K562 (cell line): ENCODE measurements around the gene ANKS1B. TPM values are rescaled to one million over a fixed set of nuclear protein-coding genes. Genes with fewer than 3 reads are reported as not detected.

Experiments
- ATAC-seq: fragments of 200-7000 bp; cut with Tn5 transposase; 3 replicates; pipeline ENCODE4 v1.9.1; 2020; ENCODE audit warnings: moderate library complexity
- BruUV-seq: library from RNA; stranded (reverse); fragments of 400-500 nt; replicated peaks from 2 replicates; lab custom pipeline; 2021; lab: Mats Ljungman, UMichigan
- CTCF ChIA-PET: fragments of 300-600 bp; formaldehyde crosslinking; extraction: SDS; loops from one replicate; lab custom pipeline; 2021; ENCODE audit warnings: low intra/inter-chr PET ratio; lab: Yijun Ruan, JAX
- POLR2A ChIA-PET: fragments of 300-600, 350-650 bp; sonication (Branson Sonifier 250); formaldehyde crosslinking; extraction: SDS; loops from one replicate; lab custom pipeline; 2021; ENCODE audit warnings: antibody characterized with exemption, inconsistent platforms; lab: Yijun Ruan, JAX
- DNase-seq, 4 experiments: peaks; one replicate each; pipeline versions ENCODE4 v3.0.0 to v3.0.0-alpha.2; 2011 to 2018; ENCODE audit warnings: low spot score in 3 of 4, mixed read lengths in 3 of 4; ENCODE audit errors: extremely low read depth in 1 of 4
- FAIRE-seq: peaks from 2 replicates; lab custom pipeline; 2011; peaks lifted over from hg19 to GRCh38; lab: Jason Lieb, UNC
- H2AFZ ChIP-seq: 2 replicates; pipeline ENCODE4 v1.6.0; 2011; ENCODE audit warnings: low read depth, low read length, control low read depth, inconsistent platforms
- H3K27ac ChIP-seq: fragments of 200-600 bp; 3 replicates; pipeline ENCODE4 v1.8.0; 2011; ENCODE audit warnings: low read depth, mild to moderate bottlenecking, control low read depth, inconsistent platforms, low read length, moderate library complexity, mixed read lengths; ENCODE audit errors: extremely low read depth
- H3K27me3 ChIP-seq, 2 experiments: fragments of 300-600 bp in 1 of 2; 2 replicates in 1 of 2; 3 replicates in 1 of 2; pipeline versions ENCODE4 v1.6.0 to v1.8.0; 2011; ENCODE audit warnings: inconsistent platforms in 2 of 2, low read length in 2 of 2, mild to moderate bottlenecking in 1 of 2, mixed read lengths in 1 of 2, moderate library complexity in 1 of 2; ENCODE audit not compliant: control insufficient read depth in 2 of 2, insufficient read depth in 2 of 2
- H3K36me3 ChIP-seq: fragments of 300-600 bp; 3 replicates; pipeline ENCODE4 v1.8.0; 2011; ENCODE audit warnings: mild to moderate bottlenecking, low read length, inconsistent platforms; ENCODE audit not compliant: control insufficient read depth, insufficient read depth
- H3K4me1 ChIP-seq, 2 experiments: fragments of 200-600 bp in 1 of 2; replicated peaks in 1 of 2; 2 replicates in 1 of 2; 3 replicates in 1 of 2; pipeline versions ENCODE4 v1.5.1 to v1.8.0; 2011; ENCODE audit warnings: inconsistent platforms in 2 of 2, low read length in 2 of 2, mild to moderate bottlenecking in 1 of 2, mixed read lengths in 1 of 2, moderate library complexity in 1 of 2; ENCODE audit not compliant: control insufficient read depth in 2 of 2, insufficient read depth in 2 of 2
- H3K4me2 ChIP-seq: 2 replicates; pipeline ENCODE4 v1.6.1; 2011; ENCODE audit warnings: low read length, control low read depth, inconsistent platforms, mixed read lengths; ENCODE audit not compliant: insufficient read depth
- H3K4me3 ChIP-seq: fragments of 200-600 bp; sonication (generic), shearing (Covaris generic); 2 replicates; pipeline ENCODE4 v1.5.1; 2016; ENCODE audit warnings: control low read depth, inconsistent platforms
- H3K79me2 ChIP-seq: fragments of 200-600 bp; 3 replicates; pipeline ENCODE4 v1.8.0; 2011; ENCODE audit warnings: low read length, inconsistent platforms; ENCODE audit not compliant: control insufficient read depth, insufficient read depth
- H3K9ac ChIP-seq, 2 experiments: 2 replicates each; pipeline versions ENCODE4 v1.6.0 to v1.6.1; 2011; ENCODE audit warnings: low read depth in 2 of 2, low read length in 2 of 2, control low read depth in 1 of 2, inconsistent platforms in 1 of 2, mild to moderate bottlenecking in 1 of 2, mixed read lengths in 1 of 2; ENCODE audit not compliant: insufficient read depth in 1 of 2
- H3K9me1 ChIP-seq: one replicate; pipeline ENCODE4 v1.6.0; 2011; ENCODE audit warnings: inconsistent platforms, mild to moderate bottlenecking, low read length, moderate library complexity; ENCODE audit not compliant: control insufficient read depth, insufficient read depth
- H3K9me3 ChIP-seq: replicated peaks from 2 replicates; pipeline ENCODE4 v1.5.1; 2011; ENCODE audit warnings: low read depth, low read length, inconsistent platforms; ENCODE audit not compliant: control insufficient read depth, insufficient read depth
- H4K20me1 ChIP-seq: replicated peaks from 2 replicates; pipeline ENCODE4 v1.6.1; 2011; ENCODE audit warnings: low read length, inconsistent platforms, mixed read lengths; ENCODE audit not compliant: control insufficient read depth, insufficient read depth
- ARNT ChIP-seq, 2 experiments: fragments of 450-650 bp; IDR thresholded peaks; 2 replicates each; pipeline ENCODE4 v1.6.1; 2016; ENCODE audit warnings: mild to moderate bottlenecking in 1 of 2
- CTCFL ChIP-seq: IDR thresholded peaks from 2 replicates; pipeline ENCODE4 v1.6.1; 2011; ENCODE audit warnings: borderline replicate concordance, low read depth, mild to moderate bottlenecking, moderate library complexity, low read length; ENCODE audit not compliant: insufficient read depth, poor library complexity, severe bottlenecking
- DIDO1 ChIP-seq: fragments of 450-650 bp; IDR thresholded peaks from 2 replicates; pipeline ENCODE4 v1.6.1; 2016; ENCODE audit warnings: low read depth, missing biosample characterization, missing genetic modification characterization
- HOXB6 ChIP-seq: fragments of 250-450 bp; sonication (Bioruptor Pico); IDR thresholded peaks from 2 replicates; pipeline ENCODE4 v1.5.1; 2022; ENCODE audit warnings: mild to moderate bottlenecking, borderline replicate concordance
- KLF10 ChIP-seq: fragments of 250-450 bp; sonication (Bioruptor Pico); IDR thresholded peaks from 2 replicates; pipeline ENCODE4 v1.6.1; 2021; ENCODE audit warnings: matching md5 sums
- MLLT1 ChIP-seq, 2 experiments: fragments of 450-650 bp; IDR thresholded peaks; 2 replicates each; pipeline ENCODE4 v1.6.1; 2016
- NCOA1 ChIP-seq: fragments of 450-650 bp; IDR thresholded peaks from 2 replicates; pipeline ENCODE4 v1.6.1; 2016; ENCODE audit warnings: low read depth
- NEUROD1 ChIP-seq: fragments of 150-350 bp; IDR thresholded peaks from 2 replicates; pipeline ENCODE4 v1.6.1; 2014; ENCODE audit warnings: borderline replicate concordance, low read length, low read depth; ENCODE audit not compliant: partially characterized antibody
- PRMT5 ChIP-seq: sonication (generic); formaldehyde crosslinking; IDR thresholded peaks from 2 replicates; pipeline ENCODE4 v1.5.0; 2020; ENCODE audit warnings: missing genetic modification reagents
- PRPF4 ChIP-seq: fragments of 200-400 bp; formaldehyde crosslinking; IDR thresholded peaks from one replicate; pipeline ENCODE4 v1.6.1; 2017; ENCODE audit warnings: low read length, low read depth, mild to moderate bottlenecking; ENCODE audit not compliant: insufficient read depth, poor library complexity, severe bottlenecking
- SMAD1 ChIP-seq: fragments of 150-350 bp; IDR thresholded peaks from 2 replicates; pipeline ENCODE4 v1.6.1; 2014; ENCODE audit warnings: low read length, low read depth; ENCODE audit not compliant: partially characterized antibody
- TAF15 ChIP-seq: fragments of 200-400 bp; formaldehyde crosslinking; IDR thresholded peaks from 2 replicates; pipeline ENCODE4 v1.6.1; 2017; ENCODE audit warnings: mild to moderate bottlenecking, low read depth, low read length, moderate library complexity
- ZNF121 ChIP-seq: sonication (generic); formaldehyde crosslinking; conservative IDR thresholded peaks from 2 replicates; pipeline ENCODE4 v1.8.0; 2022; ENCODE audit warnings: missing genetic modification reagents
- ZNF780A ChIP-seq: fragments of 250-450 bp; sonication (Bioruptor Pico); IDR thresholded peaks from 2 replicates; pipeline ENCODE4 v1.5.0; 2021; ENCODE audit warnings: mild to moderate bottlenecking
- WGBS: fragments of 100-300 bp; shearing (Covaris generic); methylation state at CpG from one replicate; pipeline ENCODE4 v1.1.6; 2016; ENCODE audit warnings: low coverage, mixed read lengths; ENCODE audit not compliant: insufficient coverage; ENCODE audit errors: missing lambda C conversion rate; 5-methylcytosine and 5-hydroxymethylcytosine counted together
- in situ Hi-C: fragments of 300-500 bp; cut with MboI; formaldehyde crosslinking; loops from 4 replicates; pipeline ENCODE4 v1.15.0; 2018; ENCODE audit warnings: inconsistent platforms, mixed read lengths
- intact Hi-C: fragments of 100-400 bp; cut with micrococcal nuclease; formaldehyde crosslinking; loops from 2 replicates; pipeline ENCODE4 v1.14.2; 2022
- polyA plus RNA-seq, 8 experiments: library from polyadenylated mRNA; depleted of rRNA in 4 of 8; stranded (reverse) in 5 of 8; unstranded in 3 of 8; fragments of >200 nt; fragmentation: Nextera tagmentation in 2 of 8; fragmentation: Illumina TruSeq in 1 of 8; extraction: Ambion mirVana in 2 of 8; extraction: Trizol in 1 of 8; gene quantifications; 2 replicates each; pipeline versions ENCODE4 v1.2.1 to v1.2.3, GENCODE V29; 2011 to 2014; ENCODE audit warnings: inconsistent platforms in 1 of 8, missing spikeins in 1 of 8
- total RNA-seq, 7 experiments: library from RNA; depleted of rRNA in 6 of 7; stranded (reverse); fragments of >200 nt in 6 of 7; fragmentation: Illumina TruSeq in 2 of 7; extraction: Trizol in 2 of 7; gene quantifications; 2 replicates each; pipeline versions ENCODE4 v1.2.1 to v1.2.3, GENCODE V29; 2011 to 2021; ENCODE audit warnings: low replicate concordance in 1 of 7

Gene ANKS1B
- total and polyA plus RNA-seq, 9 of the 15 experiments (the other 6 are each of a cell fraction or from before 2014, with no cell fraction given), result 0.04 to 0.47 (median 0.28) TPM; not detected in 4

GRCh38 chr12:98893126-98893674 lies 1091.5 kb downstream of the ANKS1B start (continued):
- no peak for TF ChIP-seq CTCFL
- no peak for TF ChIP-seq NCOA1
- TF ChIP-seq PRPF4, result no peak
- TF ChIP-seq ZNF780A (CRISPR knock-in tag), result no peak
- no peak for TF ChIP-seq NEUROD1
- TF ChIP-seq ZNF121 (CRISPR knock-in tag), result no peak
- no peak for TF ChIP-seq SMAD1
- TF ChIP-seq, all 486 proteins: peak for 0

- Histone ChIP-seq H3K9me3 (no peaks in the 10 kb centered on the region), H3K9me1 (no peaks in the 10 kb centered on the region), H3K9ac (no peak overlapping the region), H3K4me3 (no peak overlapping the region), H3K4me1 (no peaks in the 10 kb centered on the region), H2AFZ (no peak overlapping the region), H3K27ac (no peak overlapping the region), H3K36me3 (no peaks in the 10 kb centered on the region), H4K20me1 (no peaks in the 10 kb centered on the region), H3K4me2 (no peak overlapping the region), H3K27me3 (peaks cover 0 to 2% of the 10 kb centered on the region in 2 experiments; a peak in 1 of 5 replicates), H3K79me2 (no peaks in the 10 kb centered on the region)
- BruUV-seq, result no TSS peak
- intact Hi-C loops (loop anchor here (5.0 kb wide), 1 partner anchor 112 kb away; no protein-coding TSS in a partner anchor), in situ Hi-C loops (no loop called here)
- FAIRE-seq (no peak), ATAC-seq (no peak), DNase-seq (no peak)
- CTCF ChIA-PET, result no interaction called here
- 0% methylated on average over 2 of the region's 2 CpGs for WGBS
- no peak for TF ChIP-seq KLF10 (CRISPR knock-in tag)
- no peak for TF ChIP-seq TAF15
- TF ChIP-seq HOXB6 (CRISPR knock-in tag), result no peak
- no peak for TF ChIP-seq PRMT5 (CRISPR knock-in tag)
- no peak for TF ChIP-seq ARNT (IDR thresholded peaks at IDR 0.05)
- TF ChIP-seq MLLT1 (IDR thresholded peaks at IDR 0.05), result no peak
- no peak for TF ChIP-seq DIDO1 (tag)
- POLR2A ChIA-PET, result no interaction called here
Measured at GRCh38 chr12:98885778-98886177, 1099.0 kb downstream of the ANKS1B start.
